ENCODE results near the gene ZDHHC16. TPM values are rescaled to one million over a fixed set of nuclear protein-coding genes. Genes with fewer than 3 reads are reported as not detected.

The ZDHHC16 gene
- total and polyA plus RNA-seq, 2 donors from 2014 or later = 35.9 to 48.9 TPM

GRCh38 chr10:97502916-97503315 is 56.9 kb downstream of the ZDHHC16 start:
- intact Hi-C loops (cut with DNase I) = no loop called here
- H3K27ac ChIP-seq (ENCODE audit: low read depth in 2 of 2, low read length in 2 of 2) = no peak overlapping the region
- H3K9ac ChIP-seq (ENCODE audit: low read length in 3 of 3) = no peak overlapping the region
- no peaks in the 10 kb centered on the region for H3K9me3 ChIP-seq (ENCODE audit: control insufficient read depth in 2 of 3, insufficient read depth in 1 of 3, low read length in 3 of 3)
- FAIRE-seq (no peak), DNase-seq (no peak)
- no peaks in the 10 kb centered on the region for H3K36me3 ChIP-seq (ENCODE audit: control insufficient read depth in 2 of 3, insufficient read depth in 3 of 3, low read length in 3 of 3)
- TF ChIP-seq CTCF (IDR thresholded peaks at IDR 0.05; ENCODE audit: borderline replicate concordance, extremely low read depth, insufficient read depth) = no peak
- H3K27me3 ChIP-seq (ENCODE audit: control insufficient read depth, insufficient read depth, low read length) = no peaks in the 10 kb centered on the region
- no peaks in the 10 kb centered on the region for H3K4me1 ChIP-seq (ENCODE audit: control insufficient read depth in 2 of 3, insufficient read depth in 2 of 3, low read depth in 1 of 3, low read length in 3 of 3)
- no peak overlapping the region for H3K4me3 ChIP-seq (ENCODE audit: low read length in 3 of 3)

GRCh38 chr10:97503406-97503805 is 57.4 kb downstream of the ZDHHC16 start:
- no peak for DNase-seq
- H3K27me3 ChIP-seq (ENCODE audit: control insufficient read depth, insufficient read depth, low read length) = no peaks in the 10 kb centered on the region
- no peak for TF ChIP-seq CTCF (IDR thresholded peaks at IDR 0.05; ENCODE audit: borderline replicate concordance, extremely low read depth, insufficient read depth)
- no peak overlapping the region for H3K4me3 ChIP-seq (ENCODE audit: low read length in 3 of 3)
- no peak for FAIRE-seq
- no peaks in the 10 kb centered on the region for H3K9me3 ChIP-seq (ENCODE audit: control insufficient read depth in 2 of 3, insufficient read depth in 1 of 3, low read length in 3 of 3)
- no peaks in the 10 kb centered on the region for H3K36me3 ChIP-seq (ENCODE audit: control insufficient read depth in 2 of 3, insufficient read depth in 3 of 3, low read length in 3 of 3)
- H3K27ac ChIP-seq (ENCODE audit: low read depth in 2 of 2, low read length in 2 of 2) = no peak overlapping the region
- no peak overlapping the region for H3K9ac ChIP-seq (ENCODE audit: low read length in 3 of 3)
- no peaks in the 10 kb centered on the region for H3K4me1 ChIP-seq (ENCODE audit: control insufficient read depth in 2 of 3, insufficient read depth in 2 of 3, low read depth in 1 of 3, low read length in 3 of 3)
- intact Hi-C loops (cut with DNase I) = no loop called here

GRCh38 chr10:97505152-97505551 is 59.2 kb downstream of the ZDHHC16 start:
- Histone ChIP-seq H3K4me3 (ENCODE audit: low read length in 3 of 3) (no peak overlapping the region), H3K4me1 (ENCODE audit: control insufficient read depth in 2 of 3, insufficient read depth in 2 of 3, low read depth in 1 of 3, low read length in 3 of 3) (no peaks in the 10 kb centered on the region), H3K27me3 (ENCODE audit: control insufficient read depth, insufficient read depth, low read length) (no peaks in the 10 kb centered on the region), H3K27ac (ENCODE audit: low read depth in 2 of 2, low read length in 2 of 2) (no peak overlapping the region), H3K9me3 (ENCODE audit: control insufficient read depth in 2 of 3, insufficient read depth in 1 of 3, low read length in 3 of 3) (no peaks in the 10 kb centered on the region), H3K9ac (ENCODE audit: low read length in 3 of 3) (no peak overlapping the region), H3K36me3 (ENCODE audit: control insufficient read depth in 2 of 3, insufficient read depth in 3 of 3, low read length in 3 of 3) (no peaks in the 10 kb centered on the region)
- intact Hi-C loops (cut with DNase I) = no loop called here
- DNase-seq (no peak), FAIRE-seq (no peak)
- TF ChIP-seq CTCF (IDR thresholded peaks at IDR 0.05; ENCODE audit: borderline replicate concordance, extremely low read depth, insufficient read depth) = no peak
